Activated T-helper 1 cell treated with Interleukin-2 at 50 U/mL for 16 hours (primary cell): ENCODE results near the gene CPNE7.
A peak's percentile ranks its signal among the peaks of the same experiment; 100 is the strongest.

Experiments used
- DNase-seq: peaks from one replicate; pipeline ENCODE4 v3.0.0-alpha.2; 2020; ENCODE audit warnings: low read depth

The CPNE7 gene

GRCh38 chr16:89549007-89549700, 26.4 kb upstream of the CPNE7 start:
- no peak for DNase-seq

- no peak for DNase-seq
These were observed 25.0 kb upstream of the CPNE7 start for GRCh38 chr16:89550421-89551007.

GRCh38 chr16:89552329-89552728, 23.2 kb upstream of the CPNE7 start:
- DNase-seq, result no peak

GRCh38 chr16:89552913-89553312, 22.6 kb upstream of the CPNE7 start:
- DNase-seq, result no peak

GRCh38 chr16:89553733-89554132, 21.8 kb upstream of the CPNE7 start:
- no peak for DNase-seq

GRCh38 chr16:89554343-89554742, 21.2 kb upstream of the CPNE7 start:
- no peak for DNase-seq

GRCh38 chr16:89555265-89555664, 20.3 kb upstream of the CPNE7 start:
- no peak for DNase-seq

GRCh38 chr16:89555780-89556179, 19.8 kb upstream of the CPNE7 start:
- no peak for DNase-seq

- DNase-seq, result peak; percentile 62
These were observed 18.5 kb upstream of the CPNE7 start for GRCh38 chr16:89556750-89557689.

GRCh38 chr16:89557690-89558490, 17.7 kb upstream of the CPNE7 start:
- DNase-seq, result no peak

GRCh38 chr16:89560378-89561141, 15.0 kb upstream of the CPNE7 start, which contains the start of gene RPL13:
TSS of gene RPL13 (plus strand) at chr16:89560682. CDS start at chr16:89560960, 278 bp downstream.
- peak; percentile 87 for DNase-seq

GRCh38 chr16:89561142-89561883, 14.2 kb upstream of the CPNE7 start:
- DNase-seq, result no peak

- DNase-seq, result no peak
These were observed 13.5 kb upstream of the CPNE7 start for GRCh38 chr16:89561884-89562599.

GRCh38 chr16:89562939-89563338, 12.6 kb upstream of the CPNE7 start:
- DNase-seq, result no peak

- DNase-seq, result no peak
These were observed 11.7 kb upstream of the CPNE7 start for GRCh38 chr16:89563639-89564392.

GRCh38 chr16:89564476-89565255, 10.9 kb upstream of the CPNE7 start:
- DNase-seq, result no peak

- DNase-seq, result no peak
These were observed 10.4 kb upstream of the CPNE7 start for GRCh38 chr16:89565256-89565505.
